RWPE1 (cell line): ENCODE data around the gene CD58.

Experiments
- CTCF ChIA-PET: fragments of 350-600 bp; sonication (Branson Sonifier 250); formaldehyde crosslinking; extraction: SDS; loops from one replicate; lab custom pipeline; 2021; lab: Yijun Ruan, JAX
- POLR2A ChIA-PET: fragments of 400-600 bp; formaldehyde crosslinking; extraction: SDS; loops from one replicate; lab custom pipeline; 2020; ENCODE audit warnings: antibody characterized with exemption; ENCODE audit not compliant: low non-redundant PET; lab: Yijun Ruan, JAX
- DNase-seq: peaks from one replicate; pipeline ENCODE4 v3.0.0; 2012; ENCODE audit warnings: low spot score
- H3K27ac ChIP-seq: fragments of 450-650 bp; 2 replicates; pipeline ENCODE4 v1.5.1; 2017
- TF ChIP-seq, protein P1 (sequence below): fragments of 450-650 bp; conservative IDR thresholded peaks from 2 replicates; pipeline ENCODE4 v1.5.1; 2017; ENCODE audit warnings: low read depth, mild to moderate bottlenecking

The CD58 gene

DNA sequence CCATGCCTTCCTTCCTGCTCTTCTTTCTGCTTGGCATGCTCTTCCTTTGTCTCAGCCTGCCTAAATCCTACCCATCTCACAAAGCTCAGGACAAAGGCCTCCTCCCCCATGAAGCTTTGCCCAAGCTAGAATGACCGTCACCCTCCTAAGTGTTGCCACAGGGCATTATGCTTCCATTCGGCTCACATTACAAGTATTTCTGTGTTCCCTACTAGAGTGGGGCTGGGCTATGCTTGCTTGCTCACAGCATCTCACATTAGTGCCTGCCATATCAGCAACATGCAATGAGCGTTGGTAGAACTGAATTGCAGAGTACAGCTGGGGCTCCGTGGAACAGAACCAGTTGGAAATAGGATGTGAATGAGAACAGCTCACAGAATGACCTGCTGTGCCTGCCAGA, 82.8 kb downstream of the CD58 start:
- TF ChIP-seq, protein P1, sequence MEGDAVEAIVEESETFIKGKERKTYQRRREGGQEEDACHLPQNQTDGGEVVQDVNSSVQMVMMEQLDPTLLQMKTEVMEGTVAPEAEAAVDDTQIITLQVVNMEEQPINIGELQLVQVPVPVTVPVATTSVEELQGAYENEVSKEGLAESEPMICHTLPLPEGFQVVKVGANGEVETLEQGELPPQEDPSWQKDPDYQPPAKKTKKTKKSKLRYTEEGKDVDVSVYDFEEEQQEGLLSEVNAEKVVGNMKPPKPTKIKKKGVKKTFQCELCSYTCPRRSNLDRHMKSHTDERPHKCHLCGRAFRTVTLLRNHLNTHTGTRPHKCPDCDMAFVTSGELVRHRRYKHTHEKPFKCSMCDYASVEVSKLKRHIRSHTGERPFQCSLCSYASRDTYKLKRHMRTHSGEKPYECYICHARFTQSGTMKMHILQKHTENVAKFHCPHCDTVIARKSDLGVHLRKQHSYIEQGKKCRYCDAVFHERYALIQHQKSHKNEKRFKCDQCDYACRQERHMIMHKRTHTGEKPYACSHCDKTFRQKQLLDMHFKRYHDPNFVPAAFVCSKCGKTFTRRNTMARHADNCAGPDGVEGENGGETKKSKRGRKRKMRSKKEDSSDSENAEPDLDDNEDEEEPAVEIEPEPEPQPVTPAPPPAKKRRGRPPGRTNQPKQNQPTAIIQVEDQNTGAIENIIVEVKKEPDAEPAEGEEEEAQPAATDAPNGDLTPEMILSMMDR: no peak
- POLR2A ChIA-PET: interaction anchor here (1.1 kb wide), 1 partner anchor 69 kb away, joined by 3 read pairs; no protein-coding TSS in a partner anchor
- no peak for DNase-seq
- CTCF ChIA-PET: interaction anchor here (0.6 to 7.3 kb wide), 3 partner anchors 11 to 349 kb away, joined by 3 to 91 read pairs (median 3); no protein-coding TSS in a partner anchor
- H3K27ac ChIP-seq: no peak overlapping the region

DNA sequence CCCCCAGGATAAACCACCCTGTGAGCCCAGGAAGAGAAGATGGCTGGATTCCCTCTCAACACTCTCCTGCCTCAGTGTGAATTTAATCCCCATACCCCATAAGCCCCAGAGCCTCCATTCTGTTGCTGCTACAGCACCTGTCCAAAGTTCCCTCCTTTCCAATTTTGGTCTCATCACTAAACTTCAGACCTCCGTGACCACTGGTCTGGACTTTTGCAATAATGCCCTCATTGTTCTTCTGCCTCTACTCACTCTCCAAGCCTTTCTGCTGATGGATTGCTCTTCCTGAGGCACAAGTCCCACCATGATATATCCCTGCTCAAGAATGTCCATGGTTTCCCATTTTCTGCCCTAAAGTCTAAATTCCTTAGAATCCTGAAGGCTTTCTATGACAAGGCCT, 83.2 kb downstream of the CD58 start:
- DNase-seq: no peak
- H3K27ac ChIP-seq: no peak overlapping the region
- TF ChIP-seq, protein P1: no peak
- POLR2A ChIA-PET: interaction anchor here (1.1 kb wide), 1 partner anchor 69 kb away, joined by 3 read pairs; no protein-coding TSS in a partner anchor
- CTCF ChIA-PET: interaction anchor here (0.6 to 7.3 kb wide), 2 partner anchors 11 to 348 kb away, joined by 3 to 91 read pairs; no protein-coding TSS in a partner anchor

DNA sequence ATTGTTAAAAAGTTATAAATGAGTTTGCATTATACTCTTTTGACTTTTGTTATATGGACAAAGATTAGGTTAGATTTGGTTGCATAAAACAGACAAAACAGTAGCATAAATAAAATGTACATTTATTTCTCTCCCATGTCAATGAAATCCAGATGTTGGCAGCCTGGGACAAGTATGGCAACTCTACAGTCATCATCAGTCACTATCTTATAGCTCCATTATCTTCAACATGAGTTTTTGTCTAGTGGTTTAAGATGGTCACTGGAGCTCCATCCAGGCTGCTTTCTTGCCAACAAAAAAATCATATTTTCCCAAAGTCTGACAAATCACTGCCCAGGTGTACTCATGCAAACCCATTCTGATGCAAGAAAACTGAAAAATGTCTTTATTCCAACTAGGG, 83.8 kb downstream of the CD58 start:
- TF ChIP-seq, protein P1: no peak
- no peak overlapping the region for H3K27ac ChIP-seq
- ChIA-PET CTCF (interaction anchor here (0.6 to 7.3 kb wide), 2 partner anchors 18 to 348 kb away, joined by 5 to 91 read pairs; no protein-coding TSS in a partner anchor), POLR2A (interaction anchor here (1.1 kb wide), 1 partner anchor 68 kb away, joined by 3 read pairs; no protein-coding TSS in a partner anchor)
- DNase-seq: no peak

DNA sequence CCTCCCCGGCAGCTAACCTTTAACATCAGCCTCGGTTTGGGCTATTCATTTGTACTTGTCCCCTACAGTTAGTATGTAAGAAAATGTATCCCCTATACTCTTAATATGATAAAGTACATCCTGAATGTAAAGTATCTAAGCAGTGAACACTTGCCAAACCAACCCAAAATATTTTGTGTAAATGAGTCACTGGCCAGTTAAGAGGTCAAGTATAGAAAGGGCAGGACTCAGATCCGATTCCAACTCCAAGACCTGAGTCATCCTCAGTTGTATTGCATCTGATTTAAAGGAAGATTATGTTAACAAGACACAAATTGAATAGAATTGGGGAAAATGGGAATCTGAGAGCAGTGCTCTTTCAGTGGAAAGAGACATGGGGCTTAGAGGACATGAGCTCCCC, 84.4 kb downstream of the CD58 start:
- TF ChIP-seq, protein P1: no peak
- CTCF ChIA-PET: interaction anchor here (0.7 to 7.3 kb wide), 9 partner anchors 7 to 347 kb away, joined by 3 to 91 read pairs (median 9); no protein-coding TSS in a partner anchor
- DNase-seq: peak; percentile 34
- no peak overlapping the region for H3K27ac ChIP-seq
- POLR2A ChIA-PET: no interaction called here

DNA sequence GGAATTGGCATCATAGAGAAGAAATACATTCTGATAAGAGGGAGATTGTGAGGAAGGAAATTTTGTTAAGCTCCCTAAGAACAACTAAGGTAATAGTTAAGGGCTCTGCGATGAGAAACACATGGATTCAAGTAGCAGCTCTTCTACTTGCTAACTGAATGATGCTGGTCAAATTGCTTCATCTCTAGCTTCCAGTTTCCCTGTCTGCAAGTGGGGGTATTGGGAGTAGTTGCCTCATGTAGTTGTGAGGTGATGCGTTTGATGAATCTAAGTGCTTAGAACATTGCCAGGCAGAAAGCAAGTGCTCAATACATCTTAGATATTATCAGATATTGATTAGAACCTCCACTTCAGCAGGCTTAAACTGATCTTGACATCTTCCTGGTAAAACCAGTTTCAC, 84.8 kb downstream of the CD58 start:
- TF ChIP-seq, protein P1: no peak
- POLR2A ChIA-PET: no interaction called here
- DNase-seq: no peak
- no peak overlapping the region for H3K27ac ChIP-seq
- CTCF ChIA-PET: interaction anchor here (0.6 to 7.3 kb wide), 14 partner anchors 8 to 400 kb away, joined by 3 to 91 read pairs (median 9); no protein-coding TSS in a partner anchor

DNA sequence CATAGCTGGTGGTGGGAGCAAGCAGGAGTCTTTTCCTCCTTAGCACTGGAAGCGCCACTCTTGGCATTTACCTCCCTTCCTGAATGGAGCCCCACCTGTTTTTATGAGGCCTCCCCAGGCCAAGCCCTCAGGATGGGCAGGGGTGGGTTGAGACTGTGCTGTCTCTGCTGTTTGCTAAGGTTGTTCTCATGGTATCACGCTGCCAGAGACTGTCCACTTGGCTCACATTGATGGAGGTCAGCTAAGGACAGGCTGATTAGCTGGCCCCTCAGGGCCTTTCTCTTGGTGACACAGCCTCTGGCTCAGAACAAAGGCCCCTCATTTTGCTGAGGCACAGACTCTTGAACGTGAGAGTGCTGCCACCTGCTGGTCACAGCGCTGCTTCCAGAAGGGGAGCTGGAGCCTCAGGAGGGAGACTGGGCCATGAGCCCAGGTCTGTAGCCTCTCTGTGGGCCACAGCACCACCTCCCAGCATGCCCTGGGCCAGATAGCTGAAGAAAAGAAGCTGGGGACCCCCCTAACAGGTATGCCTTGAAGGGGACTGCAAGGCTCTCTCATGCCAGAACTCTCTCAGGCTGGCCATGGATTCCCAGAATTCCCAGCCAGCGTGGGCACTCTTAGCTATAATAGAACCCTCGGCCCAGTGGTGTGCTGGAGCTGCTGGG, 85.6 kb downstream of the CD58 start:
- ChIA-PET POLR2A (interaction anchor here (1.0 kb wide), 1 partner anchor 109 kb away, joined by 3 read pairs; no protein-coding TSS in a partner anchor), CTCF (interaction anchor here (0.5 to 7.3 kb wide), 27 partner anchors 9 to 770 kb away, joined by 3 to 91 read pairs (median 3); partner anchors contain the start of gene CD101)
- peak; percentile 71 for DNase-seq
- TF ChIP-seq, protein P1: peak; percentile 78
- 0 out of 2 replicates have a peak overlapping the region, but pooled peaks have one; percentile 1 for H3K27ac ChIP-seq
